Coronary artery (tissue), 2 donors: ENCODE results near the gene SMC3.

Source experiments
- DNase-seq: peaks from one replicate; pipeline ENCODE4 v3.0.0-alpha.2; 2017; ENCODE audit warnings: low spot score
- H3K27ac ChIP-seq, 2 donors: fragments of 200-600 bp; sonication (generic); one replicate each; pipeline ENCODE4 v1.5.1; 2016 to 2019
- H3K4me3 ChIP-seq: fragments of 200-600 bp; sonication (generic); 2 replicates; pipeline ENCODE4 v1.5.1; 2016; ENCODE audit warnings: mild to moderate bottlenecking, moderate library complexity
- CTCF ChIP-seq: fragments of 200-600 bp; sonication (generic); IDR thresholded peaks from one replicate; pipeline ENCODE4 v1.5.1; 2019; ENCODE audit warnings: antibody characterized with exemption

SMC3 gene

GRCh38 chr10:110647136-110647430 lies 79.6 kb downstream of the SMC3 start:
- TF ChIP-seq CTCF: no peak
- no peak for DNase-seq
- Histone ChIP-seq H3K4me3 (no peak overlapping the region), H3K27ac (no peak overlapping the region)

GRCh38 chr10:110648692-110649346 lies 81.3 kb downstream of the SMC3 start:
- no peak for TF ChIP-seq CTCF
- Histone ChIP-seq H3K4me3 (no peak overlapping the region), H3K27ac (peak overlapping the region; percentile 17 to 37)
- no peak for DNase-seq

GRCh38 chr10:110649347-110650264 lies 82.1 kb downstream of the SMC3 start:
- no peak for DNase-seq
- TF ChIP-seq CTCF: no peak
- no peak overlapping the region for H3K4me3 ChIP-seq
- H3K27ac ChIP-seq: peak overlapping the region; percentile 34 to 78

DNA sequence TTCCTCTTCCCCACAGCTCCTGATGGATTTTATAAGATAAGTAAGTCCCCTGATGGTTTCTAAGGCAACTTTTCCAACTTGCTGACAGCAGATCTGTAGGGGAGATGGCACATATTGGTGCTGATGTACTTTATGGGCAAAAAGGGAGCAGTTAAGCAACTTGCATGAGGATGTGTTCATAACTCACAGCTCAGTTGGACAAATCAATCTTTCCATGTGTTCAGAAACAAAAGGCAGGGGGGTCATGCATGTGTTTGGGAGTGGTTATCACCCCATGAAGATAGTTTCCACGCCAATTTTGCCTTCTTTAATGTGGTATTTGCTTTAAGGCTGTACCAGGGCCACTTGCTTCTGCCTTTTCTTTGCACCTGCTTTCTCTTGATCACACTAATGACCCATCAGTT lies 82.8 kb downstream of the SMC3 start:
- TF ChIP-seq CTCF: no peak
- Histone ChIP-seq H3K27ac (peak overlapping the region; percentile 34 to 78), H3K4me3 (no peak overlapping the region)
- no peak for DNase-seq

DNA sequence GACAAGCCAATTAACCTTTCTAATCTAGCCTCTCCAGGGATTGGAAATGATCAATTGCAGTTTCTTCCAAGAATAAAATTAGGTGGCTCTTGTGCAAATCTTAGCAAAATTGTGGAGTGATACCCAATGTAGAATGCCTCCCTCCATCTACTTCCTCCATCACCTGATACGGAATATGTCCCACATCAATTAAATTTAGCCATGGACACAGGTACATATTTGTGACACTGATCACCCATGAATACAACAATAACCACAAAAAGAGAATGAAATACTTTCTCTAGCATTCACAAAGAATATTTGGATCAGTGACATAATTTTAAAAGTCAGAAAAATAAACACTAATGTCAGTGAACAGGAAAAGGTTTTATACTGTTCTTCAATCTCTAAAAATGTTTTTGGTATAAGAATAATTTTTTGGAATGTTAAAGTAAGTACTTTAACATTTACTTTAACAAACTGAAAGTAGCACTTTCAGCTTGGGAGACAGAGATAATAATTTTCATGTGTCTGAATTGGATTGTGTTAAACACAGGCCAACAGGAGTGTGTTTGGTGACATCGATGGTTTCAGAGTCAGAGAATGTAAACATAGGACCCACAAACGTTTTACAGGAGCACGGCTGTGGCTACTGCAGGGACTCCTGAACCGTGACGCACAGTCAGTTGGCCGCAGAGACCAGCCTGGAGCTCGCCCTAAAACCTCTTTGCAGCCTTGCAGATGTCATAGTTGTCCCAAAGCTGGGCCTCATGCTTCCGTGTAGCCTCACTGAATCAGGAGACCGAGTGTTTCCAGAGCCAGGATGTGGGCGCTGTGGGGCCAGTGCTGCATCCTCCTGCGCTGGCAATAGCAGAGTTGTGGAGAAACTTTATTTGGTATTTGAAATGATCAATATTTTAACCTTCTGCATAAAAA lies 83.8 kb downstream of the SMC3 start:
- peak; percentile 84 for DNase-seq

More for the DNA sequence above, 83.8 kb downstream of the SMC3 start:
- H3K27ac ChIP-seq: peak overlapping the region; percentile 66 to 78
- peak overlapping the region; percentile 33 for H3K4me3 ChIP-seq
- no peak for TF ChIP-seq CTCF
